T-cell (primary cell): ENCODE measurements around the gene CCDC154. TPM values are rescaled to one million over a fixed set of nuclear protein-coding genes. Genes with fewer than 3 reads are reported as not detected.
"Not testable (repeated sequence)": the region's sequence is repeated elsewhere in the genome, so short reads cannot be mapped to it uniquely, and the experiment has no call there.

Source experiments
- ATAC-seq, 4 experiments: fragments of 200-7000 bp in 3 of 4; fragments of 150-1000 bp in 1 of 4; cut with Tn5 transposase; replicated peaks in 1 of 4; 1 replicate in 3 of 4; 2 replicates in 1 of 4; pipeline ENCODE4 v1.10.0; 2021; ENCODE audit warnings: moderate library complexity in 3 of 4, mild to moderate bottlenecking in 2 of 4, moderate number of reproducible peaks in 1 of 4
- CTCF ChIA-PET, 2 donors: fragments of 300-600 bp; sonication (Branson Sonifier 250); formaldehyde crosslinking; loops; one replicate each; lab custom pipeline; 2022; ENCODE audit warnings: antibody characterized with exemption in 2 of 2; lab: Charles Lee
- POLR2A ChIA-PET, 2 donors: fragments of 300-600 bp; sonication (Branson Sonifier 250); formaldehyde crosslinking; loops; one replicate each; lab custom pipeline; 2022; ENCODE audit warnings: antibody characterized with exemption in 2 of 2; lab: Charles Lee
- DNase-seq, 35 experiments: peaks; one replicate each; pipeline versions ENCODE4 v3.0.0 to v3.0.0-alpha.2; 2013 to 2023
- H3K27ac ChIP-seq: one replicate; pipeline ENCODE4 v1.5.1; 2013; ENCODE audit warnings: low read length
- H3K27me3 ChIP-seq, 2 experiments: replicated peaks in 1 of 2; 1 replicate in 1 of 2; 2 replicates in 1 of 2; pipeline versions ENCODE4 v1.6.1 to v1.7.0; 2013; ENCODE audit warnings: low read length in 1 of 2, mixed read lengths in 1 of 2; ENCODE audit not compliant: control insufficient read depth in 2 of 2, insufficient read depth in 2 of 2; ENCODE audit errors: extremely low read depth in 1 of 2
- H3K36me3 ChIP-seq, 2 donors: 1 replicate in 1 of 2; 2 replicates in 1 of 2; pipeline versions ENCODE4 v1.6.1 to v1.7.0; 2013; ENCODE audit warnings: low read length in 1 of 2; ENCODE audit not compliant: control insufficient read depth in 2 of 2, insufficient read depth in 1 of 2; ENCODE audit errors: extremely low read depth in 1 of 2
- H3K4me1 ChIP-seq, 2 experiments: 1 replicate in 1 of 2; 2 replicates in 1 of 2; pipeline versions ENCODE4 v1.6.1 to v1.7.0; 2013; ENCODE audit warnings: low read length in 2 of 2, mixed read lengths in 1 of 2; ENCODE audit not compliant: insufficient read depth in 2 of 2, control insufficient read depth in 1 of 2; ENCODE audit errors: extremely low read depth in 1 of 2
- H3K4me3 ChIP-seq, 2 donors: 1 replicate in 1 of 2; 2 replicates in 1 of 2; pipeline versions ENCODE4 v1.5.1 to v1.7.0; 2013; ENCODE audit warnings: mild to moderate bottlenecking in 2 of 2, low read length in 1 of 2, moderate library complexity in 1 of 2; ENCODE audit not compliant: control insufficient read depth in 1 of 2; ENCODE audit errors: extremely low read depth in 1 of 2
- H3K9me3 ChIP-seq: 2 replicates; pipeline ENCODE4 v1.7.0; 2013
- H3K27ac Mint-ChIP-seq, 2 donors: one replicate each; pipeline ENCODE4 v1.8.0; 2020 to 2021; ENCODE audit warnings: mild to moderate bottlenecking in 2 of 2, mixed read lengths in 2 of 2
- H3K27me3 Mint-ChIP-seq, 2 donors: one replicate each; pipeline ENCODE4 v1.8.0; 2021 to 2022; ENCODE audit warnings: mixed read lengths in 2 of 2
- H3K36me3 Mint-ChIP-seq: one replicate; pipeline ENCODE4 v1.8.0; 2021; ENCODE audit warnings: mixed read lengths
- H3K4me1 Mint-ChIP-seq, 3 donors: one replicate each; pipeline ENCODE4 v1.8.0; 2020 to 2022; ENCODE audit warnings: mixed read lengths in 3 of 3, mild to moderate bottlenecking in 1 of 3
- H3K4me3 Mint-ChIP-seq, 3 donors: one replicate each; pipeline ENCODE4 v1.8.0; 2020 to 2022; ENCODE audit warnings: mild to moderate bottlenecking in 3 of 3, mixed read lengths in 3 of 3, moderate library complexity in 3 of 3
- H3K9me3 Mint-ChIP-seq, 3 donors: one replicate each; pipeline ENCODE4 v1.8.0; 2020 to 2022; ENCODE audit warnings: mixed read lengths in 3 of 3
- WGBS: methylation state at CpG from one replicate; pipeline ENCODE4 v1.1.5; 2013; ENCODE audit warnings: missing lambda C conversion rate; ENCODE audit not compliant: insufficient coverage; 5-methylcytosine and 5-hydroxymethylcytosine counted together
- total RNA-seq, 35 experiments: library from RNA in 6 of 35; stranded (reverse) in 6 of 35; fragments of 120-200 nt in 1 of 35; gene quantifications; one replicate each; pipeline versions ENCODE4 v1.2.1 to v1.2.4 and lab custom pipeline; 2013 to 2026

CCDC154 gene
- total RNA-seq, 5 donors from 2014 or later (not counting 1 experiment from before 2014, with no cell fraction given) = 2.5 to 9.3 (median 6.5) TPM

GRCh38 chr16:1445518-1446203, 1.3 kb upstream of the CCDC154 start:
- H3K4me3 ChIP-seq = no peak overlapping the region
- H3K27me3 ChIP-seq = no peaks in the 10 kb centered on the region
- POLR2A ChIA-PET = no interaction called here
- Mint-ChIP-seq H3K27ac (no peak overlapping the region), H3K36me3 (peaks cover 5% of the 10 kb centered on the region), H3K9me3 (no peaks in the 10 kb centered on the region), H3K27me3 (no peaks in the 10 kb centered on the region), H3K4me3 (no peak overlapping the region), H3K4me1 (no peaks in the 10 kb centered on the region)
- CTCF ChIA-PET = no interaction called here
- no peak for DNase-seq
- peaks cover 13 to 19% of the 10 kb centered on the region in 2 donors for H3K36me3 ChIP-seq
- H3K27ac ChIP-seq = no peak overlapping the region
- H3K9me3 ChIP-seq = no peaks in the 10 kb centered on the region
- H3K4me1 ChIP-seq = no peaks in the 10 kb centered on the region
- 89% methylated on average over 24 of the region's 25 CpGs for WGBS
- no peak for ATAC-seq

DNA sequence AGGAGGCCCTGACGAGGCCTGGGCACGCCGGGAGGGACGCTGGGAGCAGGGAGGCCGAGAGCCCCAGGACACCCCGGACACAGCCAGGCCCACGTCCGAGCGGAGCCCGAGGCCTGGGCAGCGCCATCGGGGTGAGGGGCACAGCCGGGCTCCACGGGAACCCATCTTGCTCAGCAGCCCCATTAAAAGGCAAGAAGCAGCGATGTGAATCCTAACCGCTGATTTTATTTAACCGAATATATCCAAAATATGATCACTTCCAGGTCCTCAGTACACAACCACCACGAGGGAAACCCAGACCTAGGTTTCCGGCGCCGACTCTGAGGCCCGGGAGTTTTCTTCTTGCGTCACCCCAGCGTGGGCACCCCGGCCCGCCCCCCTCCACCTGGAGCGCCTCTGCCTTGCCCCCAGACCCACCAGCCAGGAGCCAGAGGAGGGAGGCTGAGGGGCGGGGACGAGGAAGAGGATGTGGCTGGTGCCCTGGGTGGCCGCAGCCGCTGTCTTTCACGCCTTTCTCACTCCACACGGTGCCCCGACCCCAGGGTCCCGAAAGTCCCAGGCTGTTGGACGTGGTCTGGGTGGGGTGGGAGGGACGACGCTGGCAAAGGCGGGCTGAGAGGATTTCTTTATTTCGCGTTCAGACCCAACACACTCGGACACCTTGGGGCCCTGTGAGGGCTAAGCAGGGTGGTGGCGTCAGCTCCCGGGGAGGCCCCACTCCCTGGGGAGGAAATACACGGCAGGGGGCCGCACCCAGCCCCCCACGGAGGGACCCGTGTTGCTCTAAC, 568 bp upstream of the CCDC154 start:
- Mint-ChIP-seq H3K27ac (no peak overlapping the region), H3K9me3 (no peaks in the 10 kb centered on the region), H3K4me3 (no peak overlapping the region), H3K4me1 (no peaks in the 10 kb centered on the region), H3K36me3 (peaks cover 5% of the 10 kb centered on the region), H3K27me3 (no peaks in the 10 kb centered on the region)
- POLR2A ChIA-PET = no interaction called here
- 90% methylated on average over 35 of the region's 48 CpGs for WGBS
- DNase-seq (no peak), ATAC-seq (no peak)
- CTCF ChIA-PET = no interaction called here
- H3K4me3 ChIP-seq = no peak overlapping the region
- H3K27me3 ChIP-seq = no peaks in the 10 kb centered on the region
- no peak overlapping the region for H3K27ac ChIP-seq
- no peaks in the 10 kb centered on the region for H3K4me1 ChIP-seq
- no peaks in the 10 kb centered on the region for H3K9me3 ChIP-seq
- peaks cover 13 to 16% of the 10 kb centered on the region in 2 donors for H3K36me3 ChIP-seq

- DNase-seq (no peak), ATAC-seq (no peak)
- H3K27me3 Mint-ChIP-seq = no peaks in the 10 kb centered on the region
- Histone ChIP-seq H3K36me3 (peaks cover 13% of the 10 kb centered on the region in 2 donors), H3K4me3 (no peak overlapping the region), H3K4me1 (no peaks in the 10 kb centered on the region), H3K9me3 (no peaks in the 10 kb centered on the region), H3K27me3 (no peaks in the 10 kb centered on the region), H3K27ac (no peak overlapping the region)
- 90% methylated on average over 38 of the region's 38 CpGs for WGBS
- no peaks in the 10 kb centered on the region for H3K9me3 Mint-ChIP-seq
- H3K4me3 Mint-ChIP-seq = no peak overlapping the region
- no peak overlapping the region for H3K27ac Mint-ChIP-seq
- ChIA-PET CTCF (no interaction called here), POLR2A (no interaction called here)
- no peaks in the 10 kb centered on the region for H3K36me3 Mint-ChIP-seq
- no peaks in the 10 kb centered on the region for H3K4me1 Mint-ChIP-seq
Observed at GRCh38 chr16:1443403-1443973, 868 bp downstream of the CCDC154 start.

GRCh38 chr16:1442697-1443096, 1.7 kb downstream of the CCDC154 start:
- H3K4me1 ChIP-seq = no peaks in the 10 kb centered on the region
- no peak for DNase-seq
- no peak overlapping the region for H3K27ac Mint-ChIP-seq
- POLR2A ChIA-PET = no interaction called here
- CTCF ChIA-PET = no interaction called here
- H3K4me3 Mint-ChIP-seq = no peak overlapping the region
- ATAC-seq = no peak
- H3K27me3 Mint-ChIP-seq = no peaks in the 10 kb centered on the region
- H3K9me3 ChIP-seq = no peaks in the 10 kb centered on the region
- no peak overlapping the region for H3K4me3 ChIP-seq
- WGBS = 86% methylated on average over 23 of the region's 24 CpGs
- peaks cover 7 to 13% of the 10 kb centered on the region in 2 donors for H3K36me3 ChIP-seq
- H3K27me3 ChIP-seq = no peaks in the 10 kb centered on the region
- no peaks in the 10 kb centered on the region for H3K4me1 Mint-ChIP-seq
- no peaks in the 10 kb centered on the region for H3K9me3 Mint-ChIP-seq
- no peak overlapping the region for H3K27ac ChIP-seq
- H3K36me3 Mint-ChIP-seq = no peaks in the 10 kb centered on the region

DNA sequence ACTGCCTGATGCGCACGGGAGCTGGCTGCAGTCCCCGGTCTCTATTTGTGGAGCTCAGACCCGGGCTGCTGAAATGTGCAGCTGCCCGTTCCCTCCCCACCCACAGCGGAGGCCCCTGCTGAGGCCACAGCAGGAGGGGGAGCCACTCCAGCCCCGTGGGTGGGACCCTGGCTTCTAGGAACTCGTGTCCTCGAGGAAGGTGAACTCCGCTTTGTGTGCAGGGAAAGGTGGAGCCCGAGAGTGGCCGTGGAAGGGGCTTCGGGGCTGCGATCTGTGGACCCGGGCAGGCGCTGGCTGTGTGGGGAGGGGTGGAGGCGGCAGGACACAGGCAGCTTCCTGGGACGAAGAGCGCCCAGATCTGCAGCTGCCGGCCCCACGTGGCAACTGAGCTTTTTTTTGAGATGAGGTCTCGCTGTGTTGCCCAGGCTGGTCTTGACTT, 2.9 kb downstream of the CCDC154 start:
- ChIA-PET CTCF (no interaction called here), POLR2A (interaction anchor here in 1 of 2 donors (0.5 kb wide), 1 partner anchor 31 kb away, joined by 3 read pairs; no protein-coding TSS in a partner anchor)
- H3K9me3 Mint-ChIP-seq = no peaks in the 10 kb centered on the region

DNA sequence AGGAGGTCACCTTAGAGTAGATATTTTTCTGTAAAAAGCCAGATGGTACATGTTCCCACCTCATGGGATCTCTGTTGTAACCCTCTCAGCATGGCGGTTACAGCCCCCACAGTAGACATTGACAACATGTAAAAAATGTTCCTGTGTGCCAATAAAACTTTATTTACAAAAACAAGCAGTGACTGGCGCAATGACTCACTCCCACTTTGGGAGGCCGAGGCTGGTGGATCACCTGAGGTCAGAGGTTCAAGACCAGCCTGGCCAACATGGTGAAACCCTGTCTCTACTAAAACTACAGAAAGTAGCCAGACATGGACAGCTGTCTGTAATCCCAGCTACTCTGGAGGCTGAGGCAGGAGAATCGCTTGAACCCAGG, 4.7 kb downstream of the CCDC154 start:
- H3K4me3 Mint-ChIP-seq, H3K36me3 ChIP-seq, CTCF ChIA-PET: not testable (repeated sequence)

More for the DNA sequence above, 2.9 kb downstream of the CCDC154 start:
- Histone ChIP-seq H3K9me3 (no peaks in the 10 kb centered on the region), H3K4me1 (no peaks in the 10 kb centered on the region), H3K27ac (no peak overlapping the region), H3K4me3 (no peak overlapping the region), H3K36me3 (peaks cover 7 to 13% of the 10 kb centered on the region in 2 donors), H3K27me3 (no peaks in the 10 kb centered on the region)
- no peak for ATAC-seq
- WGBS = 87% methylated on average over 16 of the region's 22 CpGs
- H3K4me1 Mint-ChIP-seq = no peaks in the 10 kb centered on the region
- H3K36me3 Mint-ChIP-seq = no peaks in the 10 kb centered on the region
- H3K27ac Mint-ChIP-seq = no peak overlapping the region
- no peak overlapping the region for H3K4me3 Mint-ChIP-seq
- no peak for DNase-seq
- H3K27me3 Mint-ChIP-seq = no peaks in the 10 kb centered on the region

More for the DNA sequence above, 4.7 kb downstream of the CCDC154 start:
- H3K36me3 Mint-ChIP-seq, POLR2A ChIA-PET, H3K27me3 Mint-ChIP-seq, H3K9me3 ChIP-seq, H3K4me1 Mint-ChIP-seq, H3K4me3 ChIP-seq, H3K9me3 Mint-ChIP-seq, ATAC-seq, H3K4me1 ChIP-seq, H3K27ac Mint-ChIP-seq, DNase-seq, H3K27ac ChIP-seq, H3K27me3 ChIP-seq: not testable (repeated sequence)
- WGBS = 76% methylated on average over 2 of the region's 4 CpGs
